ENCODE results near the gene NKAIN2.

Gene NKAIN2

GRCh38 chr6:123803504-123804013, at the start of gene NKAIN2:
Gene NKAIN2, plus strand, starts transcription at chr6:123803865.
- peak; percentile 54 for DNase-seq (ENCODE audit: low spot score)

GRCh38 chr6:123759472-123759871, 44.2 kb upstream of the NKAIN2 start:
- no peak for DNase-seq (ENCODE audit: low spot score)

- no peak for DNase-seq (ENCODE audit: low spot score)
Observed at GRCh38 chr6:123763904-123764303, 39.8 kb upstream of the NKAIN2 start.

GRCh38 chr6:123764722-123765121, 38.9 kb upstream of the NKAIN2 start:
- no peak for DNase-seq (ENCODE audit: low spot score)

- no peak for DNase-seq (ENCODE audit: low spot score)
Observed at GRCh38 chr6:123768921-123769320, 34.7 kb upstream of the NKAIN2 start.

GRCh38 chr6:123769431-123769830, 34.2 kb upstream of the NKAIN2 start:
- peak; percentile 30 for DNase-seq (ENCODE audit: low spot score)

- DNase-seq (ENCODE audit: low spot score): no peak
Observed at GRCh38 chr6:123770247-123770949, 33.3 kb upstream of the NKAIN2 start.

GRCh38 chr6:123771126-123771525, 32.5 kb upstream of the NKAIN2 start:
- no peak for DNase-seq (ENCODE audit: low spot score)

- no peak for DNase-seq (ENCODE audit: low spot score)
Observed at GRCh38 chr6:123777563-123777962, 26.1 kb upstream of the NKAIN2 start.

GRCh38 chr6:123780021-123780420, 23.6 kb upstream of the NKAIN2 start:
- no peak for DNase-seq (ENCODE audit: low spot score)

- DNase-seq (ENCODE audit: low spot score): no peak
Observed at GRCh38 chr6:123784330-123784729, 19.3 kb upstream of the NKAIN2 start.

- DNase-seq (ENCODE audit: low spot score): no peak
Observed at GRCh38 chr6:123785039-123785438, 18.6 kb upstream of the NKAIN2 start.

- no peak for DNase-seq (ENCODE audit: low spot score)
Observed at GRCh38 chr6:123788319-123788718, 15.3 kb upstream of the NKAIN2 start.

GRCh38 chr6:123794190-123794589, 9.5 kb upstream of the NKAIN2 start:
- DNase-seq (ENCODE audit: low spot score): no peak

- no peak for DNase-seq (ENCODE audit: low spot score)
Observed at GRCh38 chr6:123794799-123795198, 8.9 kb upstream of the NKAIN2 start.

- DNase-seq (ENCODE audit: low spot score): no peak
Observed at GRCh38 chr6:123801067-123801466, 2.6 kb upstream of the NKAIN2 start.

- DNase-seq (ENCODE audit: low spot score): no peak
Observed at GRCh38 chr6:123802351-123802696, 1.3 kb upstream of the NKAIN2 start.

- DNase-seq (ENCODE audit: low spot score): peak; percentile 81
Observed at GRCh38 chr6:123802697-123803503, 765 bp upstream of the NKAIN2 start.

GRCh38 chr6:123804014-123804786, 535 bp downstream of the NKAIN2 start:
- peak; percentile 71 for DNase-seq (ENCODE audit: low spot score)

- DNase-seq (ENCODE audit: low spot score): no peak
Observed at GRCh38 chr6:123804787-123805540, 1.3 kb downstream of the NKAIN2 start.

- no peak for DNase-seq (ENCODE audit: low spot score)
Observed at GRCh38 chr6:123805921-123806320, 2.3 kb downstream of the NKAIN2 start.

GRCh38 chr6:123806561-123806960, 2.9 kb downstream of the NKAIN2 start:
- DNase-seq (ENCODE audit: low spot score): no peak

All from iPS-NIHi11 (cell line).